RPMI8226 (cell line): ENCODE data around the gene SGTA.

ENCODE experiments used
- DNase-seq: peaks from one replicate; pipeline ENCODE4 v3.0.0-alpha.2; 2015

The SGTA gene

DNA sequence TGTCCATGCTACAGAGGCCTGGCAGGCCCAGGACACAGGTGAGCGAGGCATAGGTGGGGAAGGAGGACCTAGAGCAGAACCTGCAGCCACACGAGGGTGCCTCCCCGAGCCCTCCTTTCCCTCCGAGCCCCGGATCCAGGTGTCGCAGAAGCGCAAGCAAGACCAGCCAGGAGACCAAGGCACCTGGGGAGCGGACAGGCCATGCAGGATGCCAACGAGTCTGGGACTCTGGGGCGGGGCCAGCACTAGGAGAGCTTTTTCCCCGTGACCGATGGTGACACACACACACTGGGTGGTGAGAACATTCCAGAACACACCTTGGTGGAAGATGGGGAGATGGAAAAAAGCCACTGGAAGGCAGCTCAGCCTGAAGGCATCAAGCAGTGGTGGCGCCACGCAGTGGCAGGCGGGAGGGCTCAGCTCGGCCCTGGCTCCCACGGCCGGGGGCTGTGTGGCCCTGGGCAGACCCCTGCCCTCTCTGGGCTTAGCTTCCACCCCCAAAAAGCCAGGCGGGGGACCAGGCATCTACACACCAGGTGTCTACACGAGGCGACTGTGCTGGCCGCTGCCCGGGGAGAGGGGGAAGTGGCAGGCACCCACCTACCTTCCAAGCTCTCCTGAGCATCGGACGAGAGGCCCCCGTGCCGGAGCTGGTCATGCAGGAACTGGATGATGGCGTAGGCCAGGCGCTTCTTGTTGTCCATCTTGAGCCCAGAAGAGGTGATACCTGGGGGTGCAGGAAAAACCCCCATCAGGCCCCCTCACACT is 14.5 kb downstream of the SGTA start:
- no peak for DNase-seq

DNA sequence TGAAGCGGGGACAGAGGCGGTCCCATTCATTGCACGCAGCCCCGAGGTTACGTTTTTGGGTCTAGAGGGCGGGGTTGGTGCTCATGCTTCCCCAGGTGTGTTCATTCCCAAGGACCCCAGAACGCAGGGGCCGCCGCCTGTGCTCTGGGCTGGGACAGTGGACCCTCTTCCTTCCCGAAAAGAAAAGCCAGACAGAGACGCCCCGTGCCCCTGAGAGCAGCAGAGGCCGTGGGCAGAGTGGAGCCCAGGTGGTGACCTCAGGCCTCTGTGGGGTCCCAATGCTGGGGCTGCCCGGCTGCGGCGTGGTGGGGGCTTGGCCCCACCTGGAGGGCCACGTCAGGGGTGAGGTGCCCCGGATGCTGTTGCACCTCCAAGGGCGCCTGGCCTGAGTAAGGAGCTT is 15.4 kb downstream of the SGTA start:
- DNase-seq = no peak

DNA sequence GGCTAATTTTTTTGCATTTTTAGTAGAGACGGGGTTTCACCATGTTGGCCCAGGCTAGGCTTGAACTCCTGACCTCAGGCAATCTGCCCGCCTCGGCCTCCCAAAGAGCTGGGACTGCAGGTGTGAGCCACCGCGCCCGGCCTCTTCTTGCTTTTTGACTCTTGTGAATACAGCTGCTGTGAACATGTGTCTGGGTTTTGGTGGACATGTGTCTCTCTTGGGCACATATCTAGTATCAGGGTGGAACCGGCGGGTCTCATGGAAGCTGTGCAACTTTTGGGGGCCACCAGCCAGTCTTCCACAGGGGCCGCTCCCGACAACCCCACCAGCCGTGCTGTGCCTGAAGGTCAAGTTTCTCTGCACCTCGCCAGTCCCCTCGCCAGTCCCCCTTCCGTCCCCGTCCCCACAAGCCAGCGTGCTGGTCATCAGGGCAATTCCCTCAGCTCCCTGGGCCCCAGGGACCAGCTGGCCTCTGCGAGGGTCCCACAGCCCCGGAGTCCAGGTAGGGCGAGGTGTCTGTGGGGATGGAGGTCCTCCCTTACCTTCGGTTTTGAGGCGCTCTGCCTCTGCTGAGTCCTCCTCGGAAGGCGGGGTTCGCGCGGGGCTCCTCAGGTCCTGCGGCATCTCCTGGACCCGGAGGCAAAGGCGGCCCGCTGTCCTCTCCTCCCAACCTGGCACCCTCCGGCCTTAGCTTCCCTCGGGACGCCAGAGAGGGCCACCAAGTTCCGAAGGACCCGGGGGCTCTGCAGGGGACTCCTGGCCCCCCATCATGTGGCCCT is 16.3 kb downstream of the SGTA start:
- no peak for DNase-seq

DNA sequence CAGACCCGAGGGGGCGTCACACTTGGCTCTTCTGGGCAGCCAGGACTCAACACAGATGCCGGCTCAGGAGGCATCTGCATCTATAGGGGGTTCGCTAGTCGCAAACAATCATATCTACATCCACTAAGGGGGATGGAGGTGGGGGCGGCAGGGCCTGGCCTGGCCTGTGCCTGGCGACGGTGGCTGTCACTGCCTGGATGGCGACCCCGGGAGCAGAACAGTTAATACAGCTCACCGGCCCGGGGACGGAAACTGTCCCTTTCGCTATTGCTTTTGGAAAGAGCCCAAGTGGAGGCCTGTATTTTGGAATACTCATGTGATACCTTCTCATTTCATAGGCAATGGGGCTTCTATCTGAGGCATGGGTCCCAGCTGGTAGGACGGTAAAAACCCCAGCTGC is 17.7 kb downstream of the SGTA start:
- DNase-seq = no peak

DNA sequence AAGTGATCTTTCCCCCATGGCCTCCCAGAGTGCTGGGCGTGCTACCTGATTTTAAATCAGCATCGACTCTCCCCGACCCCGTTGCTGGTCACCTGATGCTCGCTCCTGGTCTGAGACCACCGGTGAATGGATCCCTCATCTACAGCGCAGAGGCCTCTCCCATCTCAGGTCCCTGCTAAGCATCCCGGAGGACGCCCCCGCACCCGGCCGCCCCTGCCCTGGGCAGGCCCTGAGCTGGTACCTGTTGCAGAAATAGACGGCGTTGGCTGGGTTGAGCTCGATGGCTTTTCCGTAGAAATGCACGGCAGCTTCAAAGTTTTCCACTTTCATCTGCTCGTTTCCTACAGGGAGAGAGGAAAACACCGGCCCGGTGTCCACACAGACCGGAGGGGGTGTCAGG is 18.1 kb downstream of the SGTA start:
- no peak for DNase-seq

DNA sequence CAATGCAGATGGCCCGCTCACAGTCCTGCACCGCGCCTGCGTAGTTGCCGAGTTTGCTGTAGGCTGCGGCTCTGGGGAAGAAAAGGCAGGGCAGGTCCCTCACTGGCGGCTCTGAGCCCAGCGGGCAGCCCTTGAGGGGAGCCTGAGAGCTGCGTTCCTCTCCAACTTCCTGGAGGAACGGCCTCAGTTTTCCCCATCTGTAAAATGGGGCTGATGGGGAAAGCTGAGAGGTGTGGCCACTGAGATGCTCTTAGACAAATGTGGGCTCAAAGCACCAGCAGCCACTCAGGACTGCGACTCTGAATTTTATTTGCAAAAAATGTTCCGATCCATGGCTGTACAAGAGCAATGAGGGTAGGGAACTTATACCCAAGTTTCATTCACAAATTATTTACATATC is 19.4 kb downstream of the SGTA start:
- DNase-seq = no peak

DNA sequence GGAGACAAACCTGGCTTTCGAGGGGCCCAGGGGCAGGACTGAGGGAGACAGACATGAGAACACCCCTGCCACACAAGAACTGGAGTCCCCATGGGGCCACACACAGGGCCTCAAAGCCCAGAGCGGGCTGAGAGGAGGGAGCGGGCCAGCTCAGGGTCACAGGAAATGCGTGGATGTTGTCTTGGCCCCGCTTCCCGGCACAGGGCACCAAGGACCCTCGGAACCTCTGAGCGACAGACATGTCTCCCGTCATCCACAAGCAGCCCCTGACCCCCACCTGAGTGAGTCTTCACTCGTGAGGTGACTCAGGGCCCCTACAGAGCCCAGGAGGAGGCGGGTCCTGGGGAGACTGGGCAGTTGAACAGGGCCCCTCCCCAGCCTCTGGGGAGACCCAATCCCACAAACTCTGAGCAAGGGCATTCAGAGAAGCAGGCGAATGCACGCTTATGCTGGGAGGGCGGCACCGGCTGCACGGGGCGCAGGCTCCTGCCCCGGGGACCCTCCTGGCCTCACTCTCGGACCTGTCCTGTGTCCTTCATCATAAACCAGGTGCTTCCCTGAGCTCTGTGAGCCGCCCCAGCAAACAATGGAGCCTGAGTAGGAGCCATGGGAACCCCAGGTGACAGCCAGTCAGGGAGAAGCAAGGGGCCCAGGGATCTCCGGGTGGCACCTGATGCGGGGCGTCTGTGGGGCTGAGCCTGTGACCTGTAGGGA is 20.1 kb downstream of the SGTA start:
- DNase-seq = no peak

DNA sequence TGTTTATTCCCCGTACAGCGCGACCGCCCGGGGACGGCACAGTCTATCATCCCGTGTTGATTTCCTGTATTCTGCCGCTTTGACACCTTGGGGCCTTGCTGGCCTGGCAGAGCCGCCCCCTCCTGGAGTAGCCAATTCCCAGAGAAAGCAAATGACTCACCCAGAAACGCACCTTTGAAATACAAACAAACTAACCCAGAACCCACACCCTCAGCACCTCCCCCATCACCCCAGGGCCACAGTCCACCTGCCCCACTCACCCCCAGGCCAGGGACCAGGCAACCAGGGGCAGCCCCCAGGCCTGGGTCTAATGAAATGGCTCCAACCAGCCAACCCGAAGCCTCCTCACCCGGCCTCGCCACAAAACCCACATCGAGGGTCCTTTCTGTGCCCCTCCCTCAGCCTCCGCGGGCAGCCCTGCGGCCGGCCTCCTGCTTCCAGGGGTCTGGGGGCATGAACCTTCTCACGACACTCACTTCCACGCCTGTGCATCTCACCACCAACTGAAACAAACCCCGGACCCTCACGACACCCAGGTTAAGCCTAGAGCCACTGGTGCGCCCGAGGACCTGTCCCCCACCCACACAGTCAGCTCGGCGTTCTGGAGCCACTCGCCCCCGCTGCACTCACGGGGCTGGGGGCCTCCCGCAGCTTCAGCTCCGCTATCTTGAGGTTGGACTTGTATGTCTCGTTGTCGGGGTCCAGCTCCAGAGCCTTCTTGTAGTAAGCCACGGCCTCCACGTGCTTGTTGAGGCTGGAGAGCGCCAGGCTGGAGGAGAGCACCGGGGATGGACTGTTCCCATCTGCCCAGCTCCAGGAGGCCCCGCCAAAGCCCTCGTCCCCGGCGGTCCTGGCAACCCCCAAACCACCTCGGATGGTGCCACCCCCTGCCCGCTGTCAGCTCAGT is 20.9 kb downstream of the SGTA start:
- DNase-seq = no peak

DNA sequence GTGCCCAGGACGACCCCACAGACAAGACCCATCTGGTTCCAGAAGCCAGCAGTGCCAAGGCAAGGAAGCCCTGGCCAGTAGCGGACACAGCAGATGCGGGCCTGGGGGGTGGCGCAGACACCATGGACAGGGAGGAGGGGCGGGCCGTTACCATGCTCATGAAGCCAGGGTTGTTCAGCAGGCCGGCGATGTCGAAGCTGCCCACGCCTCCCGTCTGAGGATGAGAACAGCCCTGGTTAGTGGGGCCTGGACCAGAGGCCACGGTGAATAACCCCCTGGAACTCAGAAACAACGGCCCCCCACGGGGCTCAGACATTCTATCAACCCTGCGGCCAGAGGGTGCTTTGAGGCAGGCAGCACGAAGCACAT is 21.8 kb downstream of the SGTA start:
- DNase-seq = no peak

DNA sequence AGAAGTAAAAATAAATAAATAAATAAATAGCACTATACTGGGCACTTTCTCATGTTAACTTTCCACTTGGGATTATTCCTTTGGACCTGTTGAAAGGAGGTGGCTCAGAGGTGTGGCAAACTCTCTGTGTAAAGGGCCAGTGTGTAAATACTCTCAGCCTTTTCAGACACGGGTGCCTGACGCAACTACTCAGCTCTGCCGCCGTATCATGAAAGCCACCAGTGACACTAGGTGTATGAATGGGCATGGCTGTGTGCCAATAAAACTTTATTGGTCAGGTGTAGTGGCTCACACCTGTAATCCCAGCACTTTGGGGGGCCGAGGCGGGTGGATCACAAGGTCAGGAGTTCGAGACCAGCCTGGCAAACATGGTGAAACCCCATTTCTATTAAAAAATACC is 23.1 kb downstream of the SGTA start:
- no peak for DNase-seq

DNA sequence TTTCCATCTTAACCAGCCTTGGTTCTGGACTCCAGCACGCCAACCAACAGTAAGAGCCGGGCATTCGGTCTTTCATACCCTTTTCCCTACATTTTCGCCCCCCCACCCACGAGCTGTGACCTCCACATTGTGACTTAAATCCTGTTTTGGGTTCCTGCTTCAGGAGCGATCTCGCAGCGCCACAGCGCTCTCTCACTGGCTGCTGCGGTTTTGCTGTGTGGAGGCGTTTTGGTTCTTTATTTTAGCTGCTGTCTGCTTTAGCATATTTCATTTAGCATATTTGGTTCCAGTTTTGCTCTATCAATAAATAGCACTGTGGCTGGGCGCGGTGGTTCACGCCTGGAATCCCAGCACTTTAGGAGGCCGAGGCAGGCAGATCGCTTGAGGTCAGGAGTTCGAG is 23.7 kb downstream of the SGTA start:
- no peak for DNase-seq

DNA sequence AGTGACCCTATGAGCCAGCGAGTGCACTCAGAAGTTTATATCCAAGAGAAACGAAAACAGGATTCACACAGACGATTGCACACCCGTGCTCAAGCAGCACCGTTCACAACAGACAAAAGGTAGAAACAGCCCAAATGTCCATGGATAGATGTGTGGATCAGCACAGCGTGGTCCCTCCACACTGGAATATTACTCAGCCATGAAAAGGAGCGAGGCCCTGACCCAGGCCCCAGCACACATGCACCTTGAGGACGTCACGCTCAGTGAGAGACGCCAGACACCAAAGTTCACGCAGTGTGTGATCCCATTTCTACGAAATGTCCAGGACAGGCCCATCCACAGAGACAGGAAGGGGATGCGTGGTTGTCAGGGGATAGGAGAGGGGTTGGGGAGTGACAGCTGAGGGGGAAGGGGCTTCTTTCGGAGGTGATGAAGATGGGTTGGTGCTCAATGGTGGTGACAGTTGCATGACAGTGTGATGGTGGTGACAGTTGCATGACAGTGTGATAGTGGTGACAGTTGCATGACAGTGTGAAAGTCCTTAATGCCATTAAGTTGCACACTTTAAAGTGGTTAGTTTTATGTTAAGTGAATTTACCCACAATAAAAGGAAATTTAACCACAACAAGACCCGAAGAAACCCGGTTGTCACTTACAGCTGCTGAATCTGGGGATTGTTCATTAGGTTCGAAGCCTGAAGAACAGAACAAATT is 24.3 kb downstream of the SGTA start:
- DNase-seq = no peak

DNA sequence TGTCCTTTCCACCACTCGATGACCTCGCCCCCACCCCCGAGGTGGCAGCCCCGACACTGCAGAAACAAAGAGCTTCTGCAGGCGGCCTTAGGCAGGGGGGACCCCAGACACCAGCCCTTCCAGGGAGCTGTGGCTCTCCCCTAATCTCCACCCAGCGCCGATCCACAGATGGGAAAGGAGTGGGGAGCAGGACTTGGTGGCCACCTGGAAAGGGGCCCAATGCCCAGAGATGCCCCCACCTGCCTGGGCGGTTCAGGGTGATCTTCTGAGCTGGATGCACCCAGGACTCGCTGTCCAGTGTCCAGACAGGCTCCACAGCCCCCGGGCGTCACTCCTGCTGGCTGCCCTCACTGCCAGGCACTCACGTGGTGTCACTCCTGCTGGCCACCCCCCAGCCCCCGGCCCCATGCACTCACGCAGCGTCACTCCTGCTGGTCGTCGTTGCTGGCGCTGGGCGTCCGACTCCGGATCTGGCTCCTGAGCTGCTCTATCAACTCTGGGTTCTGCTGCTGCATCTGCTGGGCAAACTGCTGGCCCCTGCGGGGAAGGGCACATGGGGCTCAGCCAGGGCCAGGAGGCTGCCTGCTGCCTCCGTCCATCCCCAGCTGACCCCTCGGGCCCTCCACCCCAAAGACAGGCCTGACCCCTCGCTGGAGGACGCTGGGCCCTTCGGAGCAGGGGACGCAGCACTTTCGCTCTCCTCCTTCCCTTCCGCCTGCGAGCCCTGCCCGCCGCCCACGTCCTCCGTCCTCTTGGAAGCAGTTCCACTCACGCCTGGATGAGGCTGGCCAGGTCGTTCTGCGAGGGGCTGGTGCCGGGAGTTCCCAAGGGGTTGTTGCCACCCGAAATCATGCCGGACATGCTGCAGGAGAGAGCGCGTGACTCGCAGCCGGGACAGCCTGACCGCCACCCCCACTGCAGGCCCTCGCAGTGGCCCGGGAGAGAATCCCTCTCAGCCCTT is 25.9 kb downstream of the SGTA start:
- DNase-seq = no peak

DNA sequence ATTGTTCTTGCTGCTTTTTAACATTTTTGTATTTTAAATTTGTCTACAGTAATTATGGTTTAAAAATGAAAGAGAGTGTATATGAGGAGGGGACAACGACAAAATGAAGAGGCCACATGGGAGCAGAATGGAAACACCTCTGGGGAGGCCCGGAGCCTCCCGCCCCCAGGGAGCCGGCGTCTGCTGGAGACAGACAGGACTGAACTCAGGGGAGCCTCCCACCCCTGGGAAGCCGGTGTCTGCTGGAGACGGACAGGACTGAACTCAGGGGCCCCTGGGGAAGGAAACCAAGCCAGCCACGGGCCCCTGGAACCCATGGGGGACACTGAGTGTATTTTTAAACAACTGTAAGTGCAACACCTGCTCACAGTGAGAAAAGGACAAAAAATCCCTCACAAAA is 26.6 kb downstream of the SGTA start:
- DNase-seq = no peak

DNA sequence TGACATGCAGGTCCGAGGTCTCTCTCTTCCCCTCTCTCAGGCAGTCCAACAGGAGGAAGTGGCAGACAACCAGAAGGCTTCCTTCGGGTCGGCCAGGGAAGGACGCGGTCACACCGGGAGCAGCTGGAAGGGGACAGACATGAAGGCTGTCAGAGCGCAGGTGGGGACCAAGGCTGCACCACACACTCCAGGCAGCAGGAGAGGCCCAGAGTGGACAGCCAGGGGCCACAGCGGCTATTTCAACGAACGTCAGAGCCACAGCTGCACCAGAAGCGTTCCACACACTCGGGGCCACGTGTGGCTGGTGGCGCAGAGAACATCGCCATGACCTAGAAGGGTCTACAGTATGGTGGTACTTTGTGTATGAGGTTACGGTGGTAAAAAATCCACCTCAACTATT is 27.3 kb downstream of the SGTA start:
- no peak for DNase-seq

DNA sequence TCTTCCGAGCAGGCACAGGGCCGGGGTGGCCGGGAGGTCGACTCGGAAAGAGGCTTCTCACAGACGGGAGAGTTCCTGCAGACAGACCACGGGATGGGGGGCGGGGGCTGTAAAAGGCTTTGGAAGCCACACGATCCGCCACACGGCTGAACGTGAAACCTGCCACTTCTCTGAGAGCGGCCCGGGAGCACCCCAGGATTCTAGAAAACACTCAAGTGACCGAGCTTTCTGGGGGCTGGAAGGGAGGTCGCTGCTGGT is 27.7 kb downstream of the SGTA start:
- no peak for DNase-seq

DNA sequence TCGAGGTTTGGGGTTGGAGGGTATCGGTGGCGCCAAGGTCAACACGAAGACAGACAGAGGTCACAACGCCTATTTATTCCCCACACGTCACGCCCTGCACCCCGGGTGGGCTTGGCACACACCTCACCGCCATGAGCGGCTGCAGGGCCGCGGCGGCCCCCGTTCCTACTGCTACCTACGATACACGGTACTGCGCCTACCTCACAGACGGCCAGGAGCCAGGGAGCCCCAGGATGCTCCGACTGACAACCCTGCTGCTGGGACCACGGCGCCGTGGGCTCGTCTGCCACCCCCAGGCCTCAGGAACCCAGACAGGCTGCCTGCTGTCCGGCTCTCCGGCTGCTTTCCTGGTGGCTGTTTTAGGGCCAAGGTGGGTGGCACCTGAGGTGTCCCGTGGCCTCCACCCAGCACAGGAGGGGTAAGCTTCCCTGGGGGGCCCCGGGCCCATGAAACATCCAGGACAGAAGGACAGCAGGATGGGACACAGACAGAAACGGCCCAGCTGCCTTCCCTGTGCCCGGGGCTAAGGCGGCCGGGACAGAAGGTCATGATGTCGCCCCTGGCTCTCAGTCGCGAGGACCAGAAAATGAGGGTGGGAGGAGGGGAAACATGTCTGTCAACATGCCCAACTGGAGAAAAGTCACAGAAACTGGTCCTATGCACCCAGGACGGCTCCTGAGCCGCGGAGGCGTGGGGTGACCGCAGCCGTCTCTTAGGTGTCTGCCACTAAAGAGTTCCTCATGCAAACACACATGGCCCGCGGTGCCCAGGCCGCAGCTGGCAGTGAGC is 28.2 kb downstream of the SGTA start:
- no peak for DNase-seq

DNA sequence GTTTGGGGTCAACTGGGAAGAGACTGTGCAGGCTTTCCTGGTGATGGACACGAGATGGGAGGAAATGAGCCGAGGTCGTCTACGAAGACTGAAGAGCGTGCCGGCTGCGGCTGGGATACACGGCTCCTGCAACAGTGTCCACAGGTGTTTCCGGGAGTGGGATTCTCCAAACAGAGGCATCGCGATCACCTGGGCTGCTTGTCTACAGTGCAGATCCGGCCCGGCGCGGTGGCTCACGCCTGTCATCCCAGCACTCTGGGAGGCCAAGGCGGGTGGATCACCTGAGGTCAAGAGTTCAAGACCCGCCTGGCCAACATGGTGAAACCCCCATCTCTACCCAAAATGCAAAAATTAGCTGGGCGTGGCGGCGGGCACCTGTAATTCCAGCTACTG is 31.6 kb downstream of the SGTA start:
- DNase-seq = no peak

DNA sequence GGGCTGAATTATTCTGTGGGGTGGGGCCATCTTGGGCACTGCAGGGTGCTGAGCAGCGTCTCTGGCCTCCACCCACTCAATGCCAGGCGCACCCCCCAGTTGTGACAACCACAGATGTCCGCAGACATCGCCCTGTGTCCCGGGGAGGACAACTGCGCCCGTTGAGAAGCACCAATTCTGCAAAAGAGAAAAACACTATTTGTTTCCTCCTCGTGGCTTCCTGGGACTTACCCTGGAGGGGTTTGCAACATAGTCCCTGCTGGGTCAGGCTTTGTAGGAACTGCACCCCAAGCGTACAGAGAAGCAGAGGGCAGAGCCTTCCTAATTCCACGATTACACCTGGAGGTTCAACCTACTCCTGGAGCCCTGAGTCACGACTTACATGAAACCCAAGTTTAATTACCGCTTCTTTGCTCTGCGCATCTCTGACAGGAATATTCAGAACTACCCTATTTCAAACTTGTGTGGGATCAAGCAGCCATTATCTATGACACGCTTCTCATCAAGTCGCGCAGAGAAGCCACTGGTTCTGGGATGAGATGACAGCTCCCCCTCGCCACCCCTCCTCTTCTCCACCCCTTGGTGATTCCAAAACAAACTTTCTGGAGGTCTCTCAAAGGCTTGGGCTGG is 32.1 kb downstream of the SGTA start:
- no peak for DNase-seq

DNA sequence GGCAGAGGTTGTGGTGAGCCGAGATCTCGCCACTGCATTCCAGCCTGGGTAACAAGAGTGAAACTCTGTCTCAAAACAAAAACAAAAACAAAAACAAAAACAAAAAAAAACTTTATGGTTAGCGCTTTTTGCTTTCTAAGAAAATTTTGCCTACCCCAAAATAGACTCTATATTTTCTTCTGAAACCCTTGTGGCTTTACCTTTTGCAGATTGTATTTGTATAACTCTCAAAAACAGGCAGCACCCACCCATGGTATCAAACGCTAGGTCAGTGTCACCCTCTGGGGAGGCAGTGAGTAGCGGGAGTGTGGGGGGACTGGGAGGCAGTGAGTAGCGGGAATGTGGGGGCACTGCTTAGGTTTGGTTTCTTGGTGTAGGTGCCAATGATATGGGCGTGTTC is 35.7 kb downstream of the SGTA start:
- DNase-seq = no peak
